CD4-positive, alpha-beta T cell (primary cell): ENCODE results near the gene DNHD1. TPM values are rescaled to one million over a fixed set of nuclear protein-coding genes. Genes with fewer than 3 reads are reported as not detected.

Experiments
- ATAC-seq: fragments of 200-7000 bp; cut with Tn5 transposase; one replicate; pipeline ENCODE4 v1.10.0; 2022; ENCODE audit warnings: mild to moderate bottlenecking; ENCODE audit not compliant: poor library complexity
- CTCF ChIA-PET: fragments of 350-600 bp; sonication (Branson Sonifier 250); formaldehyde crosslinking; loops from one replicate; lab custom pipeline; 2021; ENCODE audit warnings: antibody characterized with exemption, inconsistent platforms; lab: Charles Lee
- POLR2A ChIA-PET: fragments of 350-600 bp; sonication (Branson Sonifier 250); formaldehyde crosslinking; loops from one replicate; lab custom pipeline; 2021; ENCODE audit warnings: antibody characterized with exemption, inconsistent platforms; lab: Charles Lee
- DNase-seq, 14 experiments: peaks; one replicate each; pipeline ENCODE4 v3.0.0-alpha.2; 2013 to 2020; ENCODE audit warnings: mixed read lengths in 2 of 14
- H3K27ac ChIP-seq, 2 donors: one replicate each; pipeline versions ENCODE4 v1.5.1 to v1.7.0; 2013; ENCODE audit warnings: low read length in 2 of 2, low read depth in 1 of 2, mild to moderate bottlenecking in 1 of 2
- H3K27me3 ChIP-seq, 2 experiments: 1 replicate in 1 of 2; 2 replicates in 1 of 2; pipeline versions ENCODE4 v1.6.1 to v1.7.0; 2013; ENCODE audit warnings: low read length in 2 of 2, control low read depth in 1 of 2, mild to moderate bottlenecking in 1 of 2, moderate library complexity in 1 of 2; ENCODE audit not compliant: insufficient read depth in 2 of 2, control insufficient read depth in 1 of 2
- H3K36me3 ChIP-seq: one replicate; pipeline ENCODE4 v1.6.1; 2013; ENCODE audit warnings: low read length, control low read depth; ENCODE audit not compliant: insufficient read depth
- H3K4me1 ChIP-seq: one replicate; pipeline ENCODE4 v1.6.1; 2013; ENCODE audit warnings: low read length, control low read depth; ENCODE audit not compliant: insufficient read depth
- H3K4me3 ChIP-seq: one replicate; pipeline ENCODE4 v1.5.1; 2013; ENCODE audit warnings: mild to moderate bottlenecking, low read length, moderate library complexity
- H3K9me3 ChIP-seq, 2 experiments: 1 replicate in 1 of 2; 2 replicates in 1 of 2; pipeline versions ENCODE4 v1.6.1 to v1.7.0; 2013; ENCODE audit warnings: low read length in 2 of 2, mild to moderate bottlenecking in 2 of 2, control low read depth in 1 of 2, moderate library complexity in 1 of 2; ENCODE audit not compliant: control insufficient read depth in 1 of 2, insufficient read depth in 1 of 2
- H3K27ac Mint-ChIP-seq: one replicate; pipeline ENCODE4 v1.8.0; 2020; ENCODE audit warnings: mixed read lengths
- H3K27me3 Mint-ChIP-seq: one replicate; pipeline ENCODE4 v1.8.0; 2021; ENCODE audit warnings: mixed read lengths
- H3K36me3 Mint-ChIP-seq: one replicate; pipeline ENCODE4 v1.8.0; 2021; ENCODE audit warnings: low read depth, mixed read lengths
- H3K4me1 Mint-ChIP-seq: one replicate; pipeline ENCODE4 v1.8.0; 2021; ENCODE audit warnings: low read depth, mixed read lengths
- H3K4me3 Mint-ChIP-seq: one replicate; pipeline ENCODE4 v1.8.0; 2020; ENCODE audit warnings: mild to moderate bottlenecking, mixed read lengths
- H3K9me3 Mint-ChIP-seq: one replicate; pipeline ENCODE4 v1.8.0; 2020; ENCODE audit warnings: mixed read lengths
- CTCF ChIP-seq: fragments of 200-600 bp; IDR thresholded peaks from one replicate; pipeline ENCODE4 v1.8.0; 2022; ENCODE audit warnings: antibody characterized with exemption, mild to moderate bottlenecking
- intact Hi-C, 2 experiments: fragments of 100-400 bp; cut with DNase I in 1 of 2; cut with micrococcal nuclease in 1 of 2; formaldehyde crosslinking; loops; one replicate each; pipeline versions ENCODE4 v1.15.1 to v1.9.0; 2023 to 2025; cut with DNase I, micrococcal nuclease
- polyA plus RNA-seq, 2 donors: library from polyadenylated mRNA; unstranded; fragments of 120-200 nt; gene quantifications; one replicate each; pipeline ENCODE4 v1.2.1, GENCODE V29; 2013
- total RNA-seq, 174 experiments: library from RNA in 2 of 174; stranded (reverse) in 2 of 174; gene quantifications; one replicate each; pipeline ENCODE4 v1.2.3 and lab custom pipeline; 2021 to 2026

DNHD1 gene, protein sequence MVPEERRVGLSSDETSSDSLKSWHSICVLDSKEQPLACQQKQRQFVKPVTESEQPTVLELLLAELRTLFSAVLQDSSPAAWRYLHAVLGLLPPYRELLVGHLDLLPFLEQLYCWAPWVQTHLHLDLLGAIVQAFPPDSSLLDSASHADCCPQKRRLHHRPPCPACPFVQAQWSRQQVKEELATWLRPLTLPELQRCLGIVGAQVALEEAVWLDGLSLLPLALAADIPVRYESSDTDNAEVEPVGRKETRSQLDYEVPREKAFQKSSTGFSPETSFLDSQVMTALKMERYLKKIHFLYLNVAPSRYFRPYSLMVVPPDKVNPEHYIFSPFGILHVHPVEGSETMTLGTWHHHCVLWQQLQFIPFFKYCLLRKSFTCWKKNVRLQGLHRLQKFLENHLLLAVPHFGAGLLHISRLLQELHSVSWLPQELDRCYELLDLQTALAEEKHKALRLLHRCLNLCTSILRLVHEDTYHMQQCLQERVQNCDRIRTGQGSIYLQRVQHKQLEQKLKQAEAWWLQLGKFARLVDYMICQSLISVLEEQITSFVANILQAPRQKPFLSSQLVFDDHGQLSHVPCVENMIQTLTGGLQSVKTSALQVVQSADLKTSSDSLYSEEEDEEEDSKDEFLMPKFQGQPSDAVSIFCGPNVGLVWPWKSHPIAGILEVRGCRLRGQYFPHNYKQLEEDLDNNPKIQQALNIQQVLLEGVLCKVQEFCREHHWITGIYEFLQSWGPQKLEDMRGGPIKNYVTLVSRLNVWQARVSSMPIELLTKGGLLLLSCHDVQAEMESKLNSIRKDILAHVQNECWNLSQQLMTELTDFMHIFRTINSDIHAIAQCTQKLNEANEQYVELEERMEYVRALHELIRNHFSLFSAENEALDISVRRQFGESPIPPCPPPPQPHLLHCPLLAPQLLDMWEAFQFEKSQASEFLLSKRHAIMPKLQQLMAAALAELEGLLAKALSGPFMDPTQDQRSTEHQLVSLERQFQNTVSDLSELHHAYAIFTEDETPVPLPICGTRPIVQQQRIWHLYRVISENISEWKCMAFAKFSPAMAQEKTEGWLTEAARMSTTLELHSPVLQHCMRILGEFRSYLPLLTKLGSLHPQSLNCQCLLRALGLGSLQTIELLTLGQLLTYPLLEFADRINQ (N-terminal part only)
- 10 to 100 TPM; 44.1 to 46.8 TPM for total RNA-seq
- polyA plus RNA-seq (2013, experiment 1 of 2): 15.5 TPM
- 32.5 TPM for polyA plus RNA-seq (2013, experiment 2 of 2)
- total RNA-seq (lab: John Stamatoyannopoulos, UW): 13.9 to 186 (median 48.5) reads per million in 172 experiments

GRCh38 chr11:6497069-6497839 lies at the start of gene DNHD1:
DNHD1 (plus strand) TSS chr11:6497280; CDS start chr11:6498216, 936 bp downstream.
- Mint-ChIP-seq H3K27me3 (no peaks in the 10 kb centered on the region), H3K4me3 (no peak within 1 kb of the TSS), H3K9me3 (no peaks in the 10 kb centered on the region), H3K27ac (no peak within 1 kb of the TSS), H3K4me1 (peaks cover 30% of the 10 kb centered on the region), H3K36me3 (peaks cover 78% of the 10 kb centered on the region)
- DNase-seq (no peak), ATAC-seq (no peak)
- H3K9me3 ChIP-seq: no peaks in the 10 kb centered on the region
- H3K36me3 ChIP-seq: peaks cover 51% of the 10 kb centered on the region
- H3K27me3 ChIP-seq: no peaks in the 10 kb centered on the region
- no peak within 1 kb of the TSS for H3K4me3 ChIP-seq
- ChIA-PET CTCF (no interaction called here), POLR2A (interaction anchor here (1.0 kb wide), 1 partner anchor 107 kb away, joined by 4 read pairs; no protein-coding TSS in a partner anchor)
- no peak within 1 kb of the TSS for H3K27ac ChIP-seq
- no peaks in the 10 kb centered on the region for H3K4me1 ChIP-seq
- intact Hi-C loops: no loop called here
- no peak for TF ChIP-seq CTCF

- Histone ChIP-seq H3K27me3 (no peaks in the 10 kb centered on the region), H3K9me3 (no peaks in the 10 kb centered on the region), H3K4me1 (peaks cover under 1% of the 10 kb centered on the region), H3K4me3 (no peak overlapping the region), H3K27ac (no peak overlapping the region), H3K36me3 (peaks cover 15% of the 10 kb centered on the region)
- Mint-ChIP-seq H3K27ac (no peak overlapping the region), H3K9me3 (no peaks in the 10 kb centered on the region), H3K27me3 (no peaks in the 10 kb centered on the region), H3K36me3 (no peaks in the 10 kb centered on the region), H3K4me3 (no peak overlapping the region), H3K4me1 (no peaks in the 10 kb centered on the region)
- POLR2A ChIA-PET: no interaction called here
- ATAC-seq (no peak), DNase-seq (no peak)
- intact Hi-C loops: no loop called here
- CTCF ChIA-PET: interaction anchor here (1.6 to 11.8 kb wide), 2 partner anchors 33 to 70 kb away, joined by 3 to 230 read pairs; partner anchors contain the start of genes ARFIP2 and TIMM10B
- no peak for TF ChIP-seq CTCF
These were observed 48.5 kb upstream of the DNHD1 start for GRCh38 chr11:6448574-6448973.
